ENCODE data around the gene ALPI.

DNA sequence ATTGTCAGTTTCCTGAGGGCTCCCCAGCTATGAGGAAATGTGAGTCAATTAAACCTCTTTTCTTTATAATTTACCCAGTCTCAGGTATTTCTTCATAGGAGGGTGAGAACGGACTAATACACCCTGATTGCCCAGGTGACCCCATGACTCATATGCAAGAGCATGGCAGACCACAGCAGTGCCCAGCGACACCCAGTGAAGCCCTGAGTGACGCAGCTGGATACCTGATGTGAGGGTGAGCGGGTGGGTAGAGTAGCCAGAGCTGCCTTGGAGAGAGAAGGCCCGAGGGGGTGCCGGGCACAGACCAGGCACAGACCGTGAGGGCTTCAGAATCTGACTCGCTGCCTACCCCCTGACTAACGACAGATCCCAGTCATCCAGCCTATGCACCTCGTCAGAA lies 33.9 kb upstream of the ALPI start:
- TF ChIP-seq POLR2A (IDR thresholded peaks at IDR 0.05): no peak
- TF ChIP-seq, protein P1, sequence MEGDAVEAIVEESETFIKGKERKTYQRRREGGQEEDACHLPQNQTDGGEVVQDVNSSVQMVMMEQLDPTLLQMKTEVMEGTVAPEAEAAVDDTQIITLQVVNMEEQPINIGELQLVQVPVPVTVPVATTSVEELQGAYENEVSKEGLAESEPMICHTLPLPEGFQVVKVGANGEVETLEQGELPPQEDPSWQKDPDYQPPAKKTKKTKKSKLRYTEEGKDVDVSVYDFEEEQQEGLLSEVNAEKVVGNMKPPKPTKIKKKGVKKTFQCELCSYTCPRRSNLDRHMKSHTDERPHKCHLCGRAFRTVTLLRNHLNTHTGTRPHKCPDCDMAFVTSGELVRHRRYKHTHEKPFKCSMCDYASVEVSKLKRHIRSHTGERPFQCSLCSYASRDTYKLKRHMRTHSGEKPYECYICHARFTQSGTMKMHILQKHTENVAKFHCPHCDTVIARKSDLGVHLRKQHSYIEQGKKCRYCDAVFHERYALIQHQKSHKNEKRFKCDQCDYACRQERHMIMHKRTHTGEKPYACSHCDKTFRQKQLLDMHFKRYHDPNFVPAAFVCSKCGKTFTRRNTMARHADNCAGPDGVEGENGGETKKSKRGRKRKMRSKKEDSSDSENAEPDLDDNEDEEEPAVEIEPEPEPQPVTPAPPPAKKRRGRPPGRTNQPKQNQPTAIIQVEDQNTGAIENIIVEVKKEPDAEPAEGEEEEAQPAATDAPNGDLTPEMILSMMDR (IDR thresholded peaks at IDR 0.05): no peak

All from esophagus squamous epithelium (tissue), 4 donors.